Measurements from ENCODE around the gene SH2D1B.

DNA sequence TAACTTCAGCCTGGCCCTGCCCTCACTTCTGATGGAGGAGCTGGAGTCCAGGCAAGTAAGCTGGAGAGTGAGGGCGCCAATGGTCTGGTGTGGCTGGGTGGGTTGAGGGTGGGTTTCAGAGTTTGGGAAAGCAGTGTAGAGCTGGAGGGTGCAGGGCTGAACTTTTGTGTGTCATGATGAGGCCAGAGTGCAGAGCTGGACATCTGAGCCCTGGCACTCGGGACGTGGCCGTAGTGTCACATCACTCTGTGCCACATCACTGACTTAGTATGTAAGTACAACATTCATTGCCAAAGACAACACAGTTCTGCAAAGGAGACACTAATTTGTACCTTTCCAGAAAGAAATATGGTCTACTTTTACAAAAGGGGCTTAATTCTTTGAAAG, 51.1 kb downstream of the SH2D1B start:
- no peak for TF ChIP-seq RAD21 (CRISPR knock-in tag; conservative IDR thresholded peaks at IDR 0.05 in 1 of 2, IDR thresholded peaks at IDR 0.05 in 1 of 2)
- TF ChIP-seq ZNF184 (CRISPR knock-in tag; IDR thresholded peaks at IDR 0.05) = no peak
- TF ChIP-seq, protein P1, sequence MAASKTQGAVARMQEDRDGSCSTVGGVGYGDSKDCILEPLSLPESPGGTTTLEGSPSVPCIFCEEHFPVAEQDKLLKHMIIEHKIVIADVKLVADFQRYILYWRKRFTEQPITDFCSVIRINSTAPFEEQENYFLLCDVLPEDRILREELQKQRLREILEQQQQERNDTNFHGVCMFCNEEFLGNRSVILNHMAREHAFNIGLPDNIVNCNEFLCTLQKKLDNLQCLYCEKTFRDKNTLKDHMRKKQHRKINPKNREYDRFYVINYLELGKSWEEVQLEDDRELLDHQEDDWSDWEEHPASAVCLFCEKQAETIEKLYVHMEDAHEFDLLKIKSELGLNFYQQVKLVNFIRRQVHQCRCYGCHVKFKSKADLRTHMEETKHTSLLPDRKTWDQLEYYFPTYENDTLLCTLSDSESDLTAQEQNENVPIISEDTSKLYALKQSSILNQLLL (CRISPR knock-in tag; IDR thresholded peaks at IDR 0.05; ENCODE audit: borderline replicate concordance) = no peak
- TF ChIP-seq RBM25 (IDR thresholded peaks at IDR 0.05; ENCODE audit: low read depth, low read length, severe bottlenecking) = no peak
